ENCODE measurements around the gene SF3B5.
A peak's percentile ranks its signal among the peaks of the same experiment; 100 is the strongest.

The SF3B5 gene

GRCh38 chr6:144065213-144065660 is 30.1 kb downstream of the SF3B5 start:
- H4K20me1 ChIP-seq (ENCODE audit: insufficient read depth) = no peaks in the 10 kb centered on the region
- H3K79me2 ChIP-seq (ENCODE audit: insufficient read depth, low read depth) = no peaks in the 10 kb centered on the region
- no peaks in the 10 kb centered on the region for H3K27me3 ChIP-seq (ENCODE audit: insufficient read depth, low read depth)
- H3K4me2 ChIP-seq = peak overlapping the region; percentile 85
- H3K9ac ChIP-seq = peak overlapping the region; percentile 99
- H3K27ac ChIP-seq = peak overlapping the region; percentile 99
- H3K36me3 ChIP-seq (ENCODE audit: insufficient read depth) = no peaks in the 10 kb centered on the region
- H2AFZ ChIP-seq (ENCODE audit: low read depth) = peak overlapping the region; percentile 77; the same call in 1 of the 2 replicates
- H3K4me1 ChIP-seq (ENCODE audit: low read depth, poor library complexity, severe bottlenecking) = peaks cover 49% of the 10 kb centered on the region
- TF ChIP-seq CTCF (conservative IDR thresholded peaks at IDR 0.05; ENCODE audit: low read depth, low read length) = no peak
- H3K4me3 ChIP-seq (IDR thresholded peaks at IDR 0.05; ENCODE audit: insufficient read depth, low read depth, low read length) = no peak overlapping the region

DNA sequence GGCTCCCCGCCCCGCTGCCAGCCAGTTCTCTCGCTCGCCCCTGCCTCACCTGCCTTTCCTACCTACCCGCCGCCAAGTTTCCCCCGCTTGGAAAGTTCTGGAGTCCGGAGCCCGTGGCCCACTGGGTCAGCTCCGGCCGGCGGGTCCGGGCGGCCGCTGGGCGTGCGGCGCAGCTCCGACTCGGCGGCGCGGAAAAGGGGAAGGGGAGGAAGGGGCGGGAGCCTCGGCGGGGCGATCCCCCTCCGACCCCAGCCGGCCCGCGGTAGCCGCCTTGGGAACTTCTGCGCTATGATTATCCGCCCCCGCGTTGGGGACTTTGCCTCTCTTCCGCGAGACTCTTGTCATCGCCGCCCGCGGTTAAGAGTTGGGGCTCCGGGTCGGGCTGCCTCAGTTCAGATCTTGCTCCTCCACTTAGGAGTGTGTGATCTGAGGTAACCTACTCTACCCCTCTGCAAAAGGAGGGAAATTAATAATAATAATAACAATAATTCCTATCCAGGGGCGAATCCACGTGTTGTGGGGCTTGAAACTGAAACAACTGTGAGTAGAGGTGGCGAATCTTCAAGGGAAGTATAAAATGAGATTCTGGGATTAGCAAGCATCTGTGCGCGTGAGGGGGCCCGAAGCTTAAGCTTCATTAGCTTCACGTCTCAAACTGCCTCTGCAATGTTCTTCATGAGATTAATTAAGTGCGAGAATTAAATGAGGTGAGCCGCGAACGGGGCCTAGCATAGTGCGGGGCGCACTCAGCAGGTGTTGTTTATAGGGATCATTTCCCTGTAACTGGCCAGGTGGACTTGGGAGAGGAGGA is 30.8 kb downstream of the SF3B5 start:
- Histone ChIP-seq H3K27me3 (ENCODE audit: insufficient read depth, low read depth) (no peaks in the 10 kb centered on the region), H3K9ac (peak overlapping the region; percentile 99), H3K4me1 (ENCODE audit: low read depth, poor library complexity, severe bottlenecking) (peaks cover 49% of the 10 kb centered on the region), H3K27ac (peak overlapping the region; percentile 99), H3K4me3 (IDR thresholded peaks at IDR 0.05; ENCODE audit: insufficient read depth, low read depth, low read length) (no peak overlapping the region), H2AFZ (ENCODE audit: low read depth) (peak overlapping the region; percentile 77), H3K4me2 (peak overlapping the region; percentile 85), H3K36me3 (ENCODE audit: insufficient read depth) (no peaks in the 10 kb centered on the region), H3K79me2 (ENCODE audit: insufficient read depth, low read depth) (no peaks in the 10 kb centered on the region), H4K20me1 (ENCODE audit: insufficient read depth) (no peaks in the 10 kb centered on the region)
- TF ChIP-seq CTCF (conservative IDR thresholded peaks at IDR 0.05; ENCODE audit: low read depth, low read length) = no peak

- H3K4me3 ChIP-seq (IDR thresholded peaks at IDR 0.05; ENCODE audit: insufficient read depth, low read depth, low read length) = peak overlapping the region; percentile 40
- no peaks in the 10 kb centered on the region for H3K79me2 ChIP-seq (ENCODE audit: insufficient read depth, low read depth)
- peak overlapping the region; percentile 77 for H2AFZ ChIP-seq (ENCODE audit: low read depth)
- peak overlapping the region; percentile 99 for H3K9ac ChIP-seq
- no peaks in the 10 kb centered on the region for H3K27me3 ChIP-seq (ENCODE audit: insufficient read depth, low read depth)
- no peaks in the 10 kb centered on the region for H4K20me1 ChIP-seq (ENCODE audit: insufficient read depth)
- H3K27ac ChIP-seq = peak overlapping the region; percentile 99
- TF ChIP-seq CTCF (conservative IDR thresholded peaks at IDR 0.05; ENCODE audit: low read depth, low read length) = no peak
- H3K36me3 ChIP-seq (ENCODE audit: insufficient read depth) = no peaks in the 10 kb centered on the region
- peak overlapping the region; percentile 85; the same call in 1 of the 2 replicates for H3K4me2 ChIP-seq
- peaks cover 49% of the 10 kb centered on the region for H3K4me1 ChIP-seq (ENCODE audit: low read depth, poor library complexity, severe bottlenecking)
Measured at GRCh38 chr6:144063744-144064401, 31.5 kb downstream of the SF3B5 start.

DNA sequence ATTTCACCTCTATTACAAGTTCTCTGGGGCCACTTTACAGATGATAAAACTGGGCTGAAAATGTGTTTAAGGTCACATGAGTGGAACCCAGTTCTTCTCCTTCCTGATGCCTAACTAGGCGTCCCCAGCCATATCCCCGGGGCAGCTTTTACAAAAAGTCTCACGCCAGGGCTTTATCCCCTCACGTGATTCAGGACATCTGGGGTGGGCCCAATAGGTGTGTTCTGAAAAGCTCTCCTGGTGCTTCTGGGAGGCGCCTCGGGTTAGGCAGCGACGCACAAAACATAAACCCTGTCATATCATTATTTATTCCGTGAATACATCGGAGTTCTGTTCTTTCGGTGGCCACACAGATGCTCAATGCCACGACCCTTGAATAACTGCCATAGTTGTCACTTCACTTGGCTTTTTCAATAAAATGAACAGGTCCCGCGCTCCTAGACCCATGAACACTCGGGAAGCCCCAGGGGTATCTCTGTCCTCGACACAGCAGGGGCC is 32.1 kb downstream of the SF3B5 start:
- H3K4me1 ChIP-seq (ENCODE audit: low read depth, poor library complexity, severe bottlenecking) = peaks cover 46% of the 10 kb centered on the region
- peak overlapping the region; percentile 99 for H3K9ac ChIP-seq
- no peaks in the 10 kb centered on the region for H4K20me1 ChIP-seq (ENCODE audit: insufficient read depth)
- H3K27ac ChIP-seq = peak overlapping the region; percentile 99
- TF ChIP-seq CTCF (conservative IDR thresholded peaks at IDR 0.05; ENCODE audit: low read depth, low read length) = no peak
- peak overlapping the region; percentile 85 for H3K4me2 ChIP-seq
- no peaks in the 10 kb centered on the region for H3K36me3 ChIP-seq (ENCODE audit: insufficient read depth)
- H3K4me3 ChIP-seq (IDR thresholded peaks at IDR 0.05; ENCODE audit: insufficient read depth, low read depth, low read length) = peak overlapping the region; percentile 40
- H2AFZ ChIP-seq (ENCODE audit: low read depth) = peak overlapping the region; percentile 77
- H3K27me3 ChIP-seq (ENCODE audit: insufficient read depth, low read depth) = no peaks in the 10 kb centered on the region
- no peaks in the 10 kb centered on the region for H3K79me2 ChIP-seq (ENCODE audit: insufficient read depth, low read depth)
